Fibroblast of lung (primary cell): ENCODE data around the gene PMS1. TPM values are rescaled to one million over a fixed set of nuclear protein-coding genes. Genes with fewer than 3 reads are reported as not detected.

Experiments used
- DNase-seq, 2 donors: peaks; one replicate each; pipeline versions ENCODE4 v3.0.0 to v3.0.0-alpha.2; 2010; ENCODE audit warnings: low read depth in 2 of 2
- H2AFZ ChIP-seq: 2 replicates; pipeline ENCODE4 v1.5.1; 2012; ENCODE audit warnings: low read length, control low read depth, inconsistent platforms
- H3K27ac ChIP-seq: 2 replicates; pipeline ENCODE4 v1.5.1; 2011; ENCODE audit warnings: low read length, control low read depth; ENCODE audit not compliant: insufficient read depth
- H3K27me3 ChIP-seq: 2 replicates; pipeline ENCODE4 v1.5.1; 2011; ENCODE audit warnings: mild to moderate bottlenecking, low read length; ENCODE audit not compliant: control insufficient read depth, insufficient read depth
- H3K36me3 ChIP-seq: 2 replicates; pipeline ENCODE4 v1.5.1; 2011; ENCODE audit warnings: low read length; ENCODE audit not compliant: control insufficient read depth, insufficient read depth
- H3K4me1 ChIP-seq: 2 replicates; pipeline ENCODE4 v1.5.1; 2011; ENCODE audit warnings: low read length; ENCODE audit not compliant: control insufficient read depth, insufficient read depth; ENCODE audit errors: extremely low read depth
- H3K4me2 ChIP-seq: 2 replicates; pipeline ENCODE4 v1.5.1; 2011; ENCODE audit warnings: low read length, control low read depth; ENCODE audit not compliant: insufficient read depth; ENCODE audit errors: extremely low read depth
- H3K4me3 ChIP-seq, 4 experiments: fragments of 200-600 bp in 1 of 4; sonication (generic) in 1 of 4; replicated peaks in 1 of 4; 2 replicates each; pipeline ENCODE4 v1.5.1; 2011 to 2016; ENCODE audit warnings: low read length in 4 of 4, low read depth in 3 of 4, mild to moderate bottlenecking in 3 of 4, control low read depth in 2 of 4, inconsistent platforms in 1 of 4, mixed read lengths in 1 of 4; ENCODE audit not compliant: insufficient read depth in 1 of 4; ENCODE audit errors: control extremely low read depth in 1 of 4
- H3K79me2 ChIP-seq: 2 replicates; pipeline ENCODE4 v1.5.1; 2012; ENCODE audit warnings: mild to moderate bottlenecking, low read length, inconsistent platforms; ENCODE audit not compliant: control insufficient read depth, insufficient read depth
- H3K9ac ChIP-seq: 2 replicates; pipeline ENCODE4 v1.5.1; 2011; ENCODE audit warnings: mild to moderate bottlenecking, low read length, control low read depth; ENCODE audit not compliant: insufficient read depth
- H3K9me3 ChIP-seq: 2 replicates; pipeline ENCODE4 v1.5.1; 2012; ENCODE audit warnings: low read depth, low read length; ENCODE audit not compliant: control insufficient read depth, insufficient read depth
- H4K20me1 ChIP-seq: 2 replicates; pipeline ENCODE4 v1.5.1; 2011; ENCODE audit warnings: low read length; ENCODE audit not compliant: control insufficient read depth, insufficient read depth; ENCODE audit errors: extremely low read depth
- EZH2 ChIP-seq: IDR thresholded peaks from 2 replicates; pipeline ENCODE4 v1.5.1; 2012; ENCODE audit warnings: low read length, control low read depth, mild to moderate bottlenecking; ENCODE audit errors: missing control alignments
- polyA plus RNA-seq, 2 donors: library from polyadenylated mRNA; depleted of rRNA in 1 of 2; stranded (reverse) in 1 of 2; unstranded in 1 of 2; fragments of >200 nt; gene quantifications; 2 replicates each; pipeline ENCODE4 v1.2.1, GENCODE V29; 2011 to 2012; ENCODE audit warnings: missing spikeins in 1 of 2
- total RNA-seq: library from RNA; depleted of rRNA; stranded (reverse); fragments of >200 nt; gene quantifications from 2 replicates; pipeline ENCODE4 v1.2.1, GENCODE V29; 2014
- TF ChIP-seq, protein P1 (sequence below), 2 donors: IDR thresholded peaks in 1 of 2; conservative IDR thresholded peaks in 1 of 2; 1 replicate in 1 of 2; 2 replicates in 1 of 2; pipeline ENCODE4 v1.5.1; 2011 to 2012; ENCODE audit warnings: low read length in 2 of 2, control low read depth in 1 of 2, inconsistent platforms in 1 of 2, low read depth in 1 of 2, mild to moderate bottlenecking in 1 of 2

The PMS1 gene
- total and polyA plus RNA-seq, 2 donors (not counting 1 experiment from before 2014, with no cell fraction given), result 15.7 to 41.0 TPM

DNA sequence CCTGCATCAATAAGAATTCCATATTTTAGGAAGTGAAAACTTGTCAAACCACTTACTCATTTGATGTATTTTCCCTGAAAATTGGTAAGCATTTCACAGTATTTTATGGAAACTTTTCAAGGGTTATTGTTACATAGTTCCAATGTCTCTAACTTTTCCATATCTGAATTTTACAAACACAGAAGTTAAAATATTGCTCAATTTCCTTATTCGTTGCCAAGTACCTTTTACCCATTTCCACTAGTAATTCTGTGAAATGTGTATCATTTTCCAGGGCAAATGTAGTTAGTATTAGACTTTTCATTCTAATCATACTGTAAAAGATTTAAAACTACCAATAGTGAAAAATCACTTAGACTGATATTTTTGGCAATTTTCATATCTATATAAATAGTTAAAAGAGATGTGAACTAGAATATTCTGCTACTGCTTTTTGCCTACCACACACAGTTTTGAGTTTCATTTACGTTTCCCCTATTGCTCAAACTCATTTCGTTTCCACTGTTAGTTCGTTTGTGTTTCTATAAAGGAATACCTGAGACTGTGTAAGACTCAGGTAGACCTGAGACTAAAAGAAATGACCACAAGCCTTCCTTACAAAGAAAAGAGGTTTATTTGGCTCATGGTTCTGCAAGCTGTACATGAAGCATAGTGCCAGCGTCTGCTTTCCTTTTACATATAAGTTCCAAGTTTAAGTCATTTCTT is 86.3 kb downstream of the PMS1 start:
- no peak overlapping the region for H2AFZ ChIP-seq

DNA sequence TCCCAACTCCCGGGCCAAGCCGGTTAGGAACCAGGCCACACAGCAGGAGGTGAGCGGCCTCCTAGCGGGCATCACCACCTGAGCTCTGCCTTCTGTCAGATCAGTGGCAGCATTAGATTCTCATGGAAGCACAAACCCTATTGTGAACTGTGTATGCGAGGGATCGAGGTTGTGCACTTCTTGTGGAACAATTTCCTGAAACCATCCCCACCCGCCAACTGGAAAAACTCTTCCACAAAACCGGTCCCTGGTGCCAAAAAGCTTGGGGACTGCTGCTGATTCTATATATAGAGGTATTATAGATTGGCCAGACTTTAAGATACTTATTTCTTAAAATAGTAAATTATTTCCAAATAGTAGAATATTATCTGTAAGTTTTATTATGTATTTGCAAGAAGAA is 89.4 kb downstream of the PMS1 start:
- H3K9me3 ChIP-seq, result no peaks in the 10 kb centered on the region
- no peaks in the 10 kb centered on the region for H3K4me1 ChIP-seq
- peaks cover 2% of the 10 kb centered on the region for H3K36me3 ChIP-seq
- H3K4me2 ChIP-seq, result no peak overlapping the region
- no peak overlapping the region for H2AFZ ChIP-seq
- no peak overlapping the region for H3K27ac ChIP-seq
- no peaks in the 10 kb centered on the region for H3K79me2 ChIP-seq
- H3K9ac ChIP-seq, result no peak overlapping the region
- H3K4me3 ChIP-seq, result no peak overlapping the region
- H4K20me1 ChIP-seq, result no peaks in the 10 kb centered on the region
- DNase-seq, result no peak
- TF ChIP-seq, protein P1, sequence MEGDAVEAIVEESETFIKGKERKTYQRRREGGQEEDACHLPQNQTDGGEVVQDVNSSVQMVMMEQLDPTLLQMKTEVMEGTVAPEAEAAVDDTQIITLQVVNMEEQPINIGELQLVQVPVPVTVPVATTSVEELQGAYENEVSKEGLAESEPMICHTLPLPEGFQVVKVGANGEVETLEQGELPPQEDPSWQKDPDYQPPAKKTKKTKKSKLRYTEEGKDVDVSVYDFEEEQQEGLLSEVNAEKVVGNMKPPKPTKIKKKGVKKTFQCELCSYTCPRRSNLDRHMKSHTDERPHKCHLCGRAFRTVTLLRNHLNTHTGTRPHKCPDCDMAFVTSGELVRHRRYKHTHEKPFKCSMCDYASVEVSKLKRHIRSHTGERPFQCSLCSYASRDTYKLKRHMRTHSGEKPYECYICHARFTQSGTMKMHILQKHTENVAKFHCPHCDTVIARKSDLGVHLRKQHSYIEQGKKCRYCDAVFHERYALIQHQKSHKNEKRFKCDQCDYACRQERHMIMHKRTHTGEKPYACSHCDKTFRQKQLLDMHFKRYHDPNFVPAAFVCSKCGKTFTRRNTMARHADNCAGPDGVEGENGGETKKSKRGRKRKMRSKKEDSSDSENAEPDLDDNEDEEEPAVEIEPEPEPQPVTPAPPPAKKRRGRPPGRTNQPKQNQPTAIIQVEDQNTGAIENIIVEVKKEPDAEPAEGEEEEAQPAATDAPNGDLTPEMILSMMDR (conservative IDR thresholded peaks at IDR 0.05 in 1 of 2, IDR thresholded peaks at IDR 0.05 in 1 of 2; ENCODE audit: low read depth in 1 of 2, low read length in 2 of 2), result no peak
- no peak for TF ChIP-seq EZH2
- no peaks in the 10 kb centered on the region for H3K27me3 ChIP-seq

More for the DNA sequence above, 86.3 kb downstream of the PMS1 start:
- no peaks in the 10 kb centered on the region for H3K9me3 ChIP-seq
- no peaks in the 10 kb centered on the region for H3K79me2 ChIP-seq
- no peak overlapping the region for H3K4me3 ChIP-seq
- no peaks in the 10 kb centered on the region for H3K27me3 ChIP-seq
- H3K4me2 ChIP-seq, result no peak overlapping the region
- no peak overlapping the region for H3K9ac ChIP-seq
- peaks cover 2% of the 10 kb centered on the region for H3K36me3 ChIP-seq
- H3K27ac ChIP-seq, result no peak overlapping the region
- H4K20me1 ChIP-seq, result no peaks in the 10 kb centered on the region
- DNase-seq, result peak in 1 of 2 donors; percentile 71
- no peaks in the 10 kb centered on the region for H3K4me1 ChIP-seq
- TF ChIP-seq EZH2, result no peak
- TF ChIP-seq, protein P1 (conservative IDR thresholded peaks at IDR 0.05 in 1 of 2, IDR thresholded peaks at IDR 0.05 in 1 of 2; ENCODE audit: low read depth in 1 of 2, low read length in 2 of 2), result no peak

DNA sequence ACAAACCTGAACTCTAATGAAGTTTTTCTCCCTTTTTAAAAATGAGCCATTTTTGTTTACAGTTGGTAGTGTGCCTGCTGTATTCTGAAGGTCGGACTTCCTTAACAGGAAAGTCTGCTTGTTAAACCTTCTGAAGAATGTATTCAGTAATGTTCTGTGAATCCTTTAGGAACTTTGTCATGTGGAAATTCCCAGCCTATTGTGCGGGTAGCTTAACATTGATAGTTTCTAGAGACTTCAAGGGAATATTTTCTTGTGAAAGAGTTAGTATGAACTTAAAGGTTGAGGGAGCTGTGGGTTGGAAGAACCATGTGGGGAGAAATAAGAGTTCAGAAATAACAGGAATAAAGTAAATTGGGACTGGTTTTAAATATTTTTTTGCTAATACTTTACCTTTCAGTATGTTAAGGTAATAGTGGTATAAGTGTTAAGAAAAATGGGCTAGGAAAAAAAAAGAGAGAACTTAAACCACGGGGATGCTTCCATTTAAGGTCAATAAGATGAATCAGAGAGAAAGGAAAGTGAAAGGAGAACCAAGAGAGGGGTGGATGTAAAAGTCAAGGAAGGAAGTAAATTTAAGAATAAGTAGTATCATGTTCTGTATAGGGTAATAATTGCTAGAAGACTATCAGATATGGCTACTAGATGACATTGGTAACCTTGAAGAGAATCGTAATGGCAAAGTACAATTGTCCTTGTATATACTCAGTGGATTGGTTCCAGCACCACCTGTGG is 90.5 kb downstream of the PMS1 start:
- H3K4me1 ChIP-seq, result no peaks in the 10 kb centered on the region
- no peaks in the 10 kb centered on the region for H3K27me3 ChIP-seq
- H2AFZ ChIP-seq, result no peak overlapping the region
- no peaks in the 10 kb centered on the region for H3K79me2 ChIP-seq
- DNase-seq, result peak in 1 of 2 donors; percentile 25
- no peak overlapping the region for H3K4me3 ChIP-seq
- H3K9me3 ChIP-seq, result no peaks in the 10 kb centered on the region
- H3K4me2 ChIP-seq, result no peak overlapping the region
- H4K20me1 ChIP-seq, result no peaks in the 10 kb centered on the region
- H3K9ac ChIP-seq, result no peak overlapping the region
- no peak overlapping the region for H3K27ac ChIP-seq
- H3K36me3 ChIP-seq, result peaks cover 2% of the 10 kb centered on the region
- TF ChIP-seq, protein P1 (conservative IDR thresholded peaks at IDR 0.05 in 1 of 2, IDR thresholded peaks at IDR 0.05 in 1 of 2; ENCODE audit: low read depth in 1 of 2, low read length in 2 of 2), result no peak
- no peak for TF ChIP-seq EZH2
